ENCODE measurements around the gene YJU2. TPM values are rescaled to one million over a fixed set of nuclear protein-coding genes. Genes with fewer than 3 reads are reported as not detected.
"Not testable (repeated sequence)": the region's sequence is repeated elsewhere in the genome, so short reads cannot be mapped to it uniquely, and the experiment has no call there.

Gene YJU2
- 22.2 TPM for total RNA-seq

- peak; percentile 99 for DNase-seq (ENCODE audit: low spot score)
Observed at GRCh38 chr19:4246767-4247593, at the start of gene YJU2. Gene YJU2, plus strand, starts transcription at chr19:4247080. Its CDS starts 67 bp downstream, at chr19:4247147.

GRCh38 chr19:4197228-4197624 lies 49.7 kb upstream of the YJU2 start:
- no peak for DNase-seq (ENCODE audit: low spot score)

- no peak for DNase-seq (ENCODE audit: low spot score)
Observed at GRCh38 chr19:4197625-4198466, 49.0 kb upstream of the YJU2 start.

- DNase-seq (ENCODE audit: low spot score) = no peak
Observed at GRCh38 chr19:4198467-4199126, 48.3 kb upstream of the YJU2 start.

GRCh38 chr19:4199699-4200293 lies 47.1 kb upstream of the YJU2 start:
- no peak for DNase-seq (ENCODE audit: low spot score)

- DNase-seq (ENCODE audit: low spot score) = no peak
Observed at GRCh38 chr19:4200940-4201542, 45.8 kb upstream of the YJU2 start.

- no peak for DNase-seq (ENCODE audit: low spot score)
Observed at GRCh38 chr19:4201798-4202197, 45.1 kb upstream of the YJU2 start.

- DNase-seq (ENCODE audit: low spot score) = no peak
Observed at GRCh38 chr19:4206818-4207484, 39.9 kb upstream of the YJU2 start.

GRCh38 chr19:4208385-4209094 lies 38.3 kb upstream of the YJU2 start:
- DNase-seq (ENCODE audit: low spot score) = no peak

- DNase-seq (ENCODE audit: low spot score) = no peak
Observed at GRCh38 chr19:4210166-4210731, 36.6 kb upstream of the YJU2 start.

- no peak for DNase-seq (ENCODE audit: low spot score)
Observed at GRCh38 chr19:4213116-4213515, 33.8 kb upstream of the YJU2 start.

- DNase-seq (ENCODE audit: low spot score) = no peak
Observed at GRCh38 chr19:4215807-4216206, 31.1 kb upstream of the YJU2 start.

GRCh38 chr19:4216846-4217245 lies 30.0 kb upstream of the YJU2 start:
- DNase-seq (ENCODE audit: low spot score) = no peak

GRCh38 chr19:4217429-4218264 lies 29.2 kb upstream of the YJU2 start:
- DNase-seq (ENCODE audit: low spot score) = no peak

- DNase-seq (ENCODE audit: low spot score) = not testable (repeated sequence)
Observed at GRCh38 chr19:4218523-4218922, 28.4 kb upstream of the YJU2 start.

GRCh38 chr19:4220188-4220587 lies 26.7 kb upstream of the YJU2 start:
- DNase-seq (ENCODE audit: low spot score) = no peak

GRCh38 chr19:4224470-4224869 lies 22.4 kb upstream of the YJU2 start:
- DNase-seq (ENCODE audit: low spot score) = no peak

- no peak for DNase-seq (ENCODE audit: low spot score)
Observed at GRCh38 chr19:4225885-4226284, 21.0 kb upstream of the YJU2 start.

- no peak for DNase-seq (ENCODE audit: low spot score)
Observed at GRCh38 chr19:4227771-4228170, 19.1 kb upstream of the YJU2 start.

Data from ureter (tissue), 1 donor.